ENCODE data around the gene OTC.

The OTC gene

DNA sequence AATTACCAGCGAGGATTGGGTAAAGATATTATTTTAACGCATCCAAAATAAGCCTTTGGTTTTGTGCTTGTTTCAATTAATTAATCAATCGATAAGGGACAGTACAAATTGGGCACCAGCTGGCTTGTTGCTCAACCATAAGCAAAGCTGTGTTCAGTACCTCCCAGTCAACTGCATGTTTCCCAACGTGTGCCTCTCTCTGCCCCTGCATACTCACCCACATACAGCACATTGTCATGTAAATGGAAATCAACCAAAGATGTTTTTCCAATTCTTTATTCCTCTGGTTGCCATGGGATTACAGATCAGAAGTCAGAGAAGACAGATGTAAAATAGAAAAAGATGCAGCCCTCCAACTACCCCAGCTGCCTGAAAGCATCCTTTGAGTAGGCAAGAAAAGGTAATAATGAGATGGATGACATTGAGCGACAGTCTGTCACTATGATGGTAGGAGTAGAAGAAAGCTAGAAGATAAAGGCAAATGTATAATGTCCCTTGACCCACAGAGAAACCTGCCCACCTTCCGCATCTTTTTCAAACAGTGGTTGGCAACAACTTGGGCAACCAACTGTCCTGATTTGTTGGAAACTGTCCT, 116.3 kb downstream of the OTC start:
- no peak for DNase-seq
